Tibial nerve (tissue), 4 donors: ENCODE measurements around the gene FGD3.

Experiments
- EP300 ChIP-seq, 2 donors: sonication (generic); formaldehyde crosslinking; IDR thresholded peaks; one replicate each; pipeline ENCODE4 v1.6.1; 2017; ENCODE audit warnings: antibody characterized with exemption in 2 of 2, mild to moderate bottlenecking in 1 of 2
- POLR2A ChIP-seq, 2 donors: fragments of 450-650 bp; IDR thresholded peaks; one replicate each; pipeline ENCODE4 v1.6.1; 2017; ENCODE audit warnings: antibody characterized with exemption in 2 of 2, mild to moderate bottlenecking in 2 of 2, moderate library complexity in 2 of 2
- TF ChIP-seq, protein P1 (sequence below), 5 experiments: fragments of 200-600 bp in 3 of 5; fragments of 450-650 bp in 2 of 5; sonication (generic) in 3 of 5; IDR thresholded peaks; one replicate each; pipeline ENCODE4 v1.5.1; 2016 to 2019; ENCODE audit warnings: antibody characterized with exemption in 5 of 5, mild to moderate bottlenecking in 3 of 5, moderate library complexity in 2 of 5

DNA sequence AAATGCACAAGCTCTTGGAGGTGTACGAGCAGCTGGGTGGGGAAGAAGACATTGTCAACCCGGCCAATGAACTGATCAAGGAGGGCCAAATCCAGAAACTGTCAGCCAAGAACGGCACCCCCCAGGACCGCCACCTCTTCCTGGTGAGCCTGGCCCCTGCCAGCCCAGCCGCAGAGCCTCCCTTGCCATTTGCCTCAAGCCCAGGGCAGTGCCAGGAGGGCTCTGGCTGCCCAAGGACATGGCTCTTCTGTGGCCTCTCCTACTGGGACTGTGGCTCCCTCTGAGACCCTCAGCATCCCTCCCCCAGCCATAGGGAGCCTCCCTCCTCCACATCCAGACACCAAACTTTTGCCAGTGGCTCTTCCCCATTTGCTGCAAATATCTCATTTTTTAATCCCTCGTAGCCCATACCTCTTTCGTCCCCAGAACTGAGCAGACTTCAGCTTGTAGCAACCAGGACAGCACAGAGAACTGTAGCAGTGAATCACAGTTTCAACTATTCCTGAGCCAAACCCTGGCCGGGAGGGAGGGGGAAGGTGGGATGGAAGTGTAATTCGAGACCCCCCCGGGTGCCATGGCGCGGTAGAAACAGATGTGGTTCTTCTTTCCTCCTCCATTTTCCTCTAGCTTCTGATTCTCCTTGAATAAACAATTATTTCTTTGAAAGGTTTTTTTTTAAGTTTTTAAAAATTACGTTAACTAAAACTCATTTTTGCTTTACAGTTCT lies 66.7 kb downstream of the FGD3 start:
- TF ChIP-seq, protein P1, sequence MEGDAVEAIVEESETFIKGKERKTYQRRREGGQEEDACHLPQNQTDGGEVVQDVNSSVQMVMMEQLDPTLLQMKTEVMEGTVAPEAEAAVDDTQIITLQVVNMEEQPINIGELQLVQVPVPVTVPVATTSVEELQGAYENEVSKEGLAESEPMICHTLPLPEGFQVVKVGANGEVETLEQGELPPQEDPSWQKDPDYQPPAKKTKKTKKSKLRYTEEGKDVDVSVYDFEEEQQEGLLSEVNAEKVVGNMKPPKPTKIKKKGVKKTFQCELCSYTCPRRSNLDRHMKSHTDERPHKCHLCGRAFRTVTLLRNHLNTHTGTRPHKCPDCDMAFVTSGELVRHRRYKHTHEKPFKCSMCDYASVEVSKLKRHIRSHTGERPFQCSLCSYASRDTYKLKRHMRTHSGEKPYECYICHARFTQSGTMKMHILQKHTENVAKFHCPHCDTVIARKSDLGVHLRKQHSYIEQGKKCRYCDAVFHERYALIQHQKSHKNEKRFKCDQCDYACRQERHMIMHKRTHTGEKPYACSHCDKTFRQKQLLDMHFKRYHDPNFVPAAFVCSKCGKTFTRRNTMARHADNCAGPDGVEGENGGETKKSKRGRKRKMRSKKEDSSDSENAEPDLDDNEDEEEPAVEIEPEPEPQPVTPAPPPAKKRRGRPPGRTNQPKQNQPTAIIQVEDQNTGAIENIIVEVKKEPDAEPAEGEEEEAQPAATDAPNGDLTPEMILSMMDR (IDR thresholded peaks at IDR 0.05), result no peak
- TF ChIP-seq EP300 (IDR thresholded peaks at IDR 0.05) (no peak), POLR2A (IDR thresholded peaks at IDR 0.05) (no peak)
